Muscle of back (tissue), 11 donors: ENCODE data around the gene PDLIM5. TPM values are rescaled to one million over a fixed set of nuclear protein-coding genes. Genes with fewer than 3 reads are reported as not detected.
"Not testable (repeated sequence)": the region's sequence is repeated elsewhere in the genome, so short reads cannot be mapped to it uniquely, and the experiment has no call there.

Source experiments
- DNase-seq, 3 donors: peaks; one replicate each; pipeline versions ENCODE4 v3.0.0 to v3.0.0-alpha.2; 2013
- polyA plus RNA-seq, 10 donors: library from polyadenylated mRNA; unstranded; fragments of 120-200 nt; gene quantifications; one replicate each; pipeline ENCODE4 v1.2.1, GENCODE V29; 2013; ENCODE audit not compliant: insufficient read length in 10 of 10

The PDLIM5 gene
- polyA plus RNA-seq, 10 donors: 159 to 431 (median 284) TPM

DNA sequence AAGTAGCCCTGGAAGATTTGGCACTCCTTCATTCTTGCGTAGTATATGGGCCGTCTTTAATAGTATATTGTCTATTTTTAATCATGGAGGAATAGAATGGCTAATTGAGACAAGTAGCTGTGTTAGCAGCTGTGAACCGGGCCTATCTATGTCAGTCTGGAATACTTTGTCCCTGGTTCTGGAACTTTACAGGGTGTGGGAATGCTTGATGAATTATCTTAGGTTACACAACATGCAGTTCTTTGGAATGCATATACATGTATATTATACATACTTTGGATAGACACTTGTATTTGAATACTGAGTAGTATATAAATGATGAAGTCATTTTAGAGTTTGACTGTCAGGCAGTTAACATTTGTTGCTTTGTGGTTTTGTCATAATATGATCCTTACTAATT is 37.4 kb downstream of the PDLIM5 start:
- DNase-seq: no peak

DNA sequence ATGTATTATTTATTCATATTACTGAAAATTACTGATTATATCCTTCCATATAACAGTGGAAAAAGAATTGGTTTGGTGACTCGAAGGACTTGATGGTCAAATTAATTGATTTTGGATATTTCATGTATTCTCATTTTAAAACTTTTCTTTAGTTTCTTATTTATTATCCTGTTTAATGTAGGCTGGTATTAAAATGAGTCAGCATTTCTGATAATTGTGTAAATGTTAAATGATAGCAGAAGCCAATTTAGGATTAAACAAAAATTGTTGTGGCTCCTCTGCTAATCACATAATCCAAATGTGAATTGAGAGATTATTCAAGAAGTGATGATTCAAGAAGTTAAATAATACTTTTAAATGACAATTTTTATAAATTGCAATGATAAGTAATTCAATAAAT is 38.7 kb downstream of the PDLIM5 start:
- DNase-seq: no peak

DNA sequence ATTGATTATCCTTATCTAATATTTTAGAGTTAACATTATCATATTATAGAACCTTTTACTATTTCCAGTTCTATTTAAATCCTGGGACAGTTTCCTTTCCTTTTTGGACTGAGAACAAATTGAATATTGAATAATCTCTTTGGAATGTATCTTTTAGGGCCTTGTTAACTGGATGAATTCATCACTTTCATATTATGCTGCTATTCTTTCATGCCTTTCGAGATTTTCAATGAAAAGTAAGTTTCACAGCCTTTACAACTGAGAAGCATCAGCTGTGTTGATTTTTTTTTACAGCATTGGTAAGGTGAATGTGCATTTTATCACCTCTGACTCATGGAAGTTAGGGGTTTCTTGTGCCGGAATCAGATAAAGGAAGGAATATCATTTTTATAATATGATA is 39.6 kb downstream of the PDLIM5 start:
- DNase-seq: no peak

DNA sequence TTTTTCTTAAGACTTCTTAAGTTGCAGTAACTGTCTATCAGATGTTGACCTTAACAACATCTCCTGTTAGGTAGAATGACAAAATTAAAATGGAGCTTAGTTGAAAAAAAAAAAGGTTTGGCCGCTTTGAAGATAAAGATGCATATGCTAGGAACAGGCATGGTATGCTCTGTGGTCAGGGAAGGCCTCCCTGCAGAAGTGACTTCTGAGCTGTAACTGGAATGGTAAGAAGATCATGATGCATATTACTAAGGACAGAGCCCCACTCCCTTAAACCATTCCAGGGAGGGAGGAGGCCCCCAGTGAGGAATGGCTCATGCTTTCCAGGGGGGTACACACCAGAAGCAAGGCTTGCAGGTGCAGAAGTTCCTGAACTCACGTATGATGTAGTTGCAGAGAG is 43.7 kb downstream of the PDLIM5 start:
- no peak for DNase-seq

DNA sequence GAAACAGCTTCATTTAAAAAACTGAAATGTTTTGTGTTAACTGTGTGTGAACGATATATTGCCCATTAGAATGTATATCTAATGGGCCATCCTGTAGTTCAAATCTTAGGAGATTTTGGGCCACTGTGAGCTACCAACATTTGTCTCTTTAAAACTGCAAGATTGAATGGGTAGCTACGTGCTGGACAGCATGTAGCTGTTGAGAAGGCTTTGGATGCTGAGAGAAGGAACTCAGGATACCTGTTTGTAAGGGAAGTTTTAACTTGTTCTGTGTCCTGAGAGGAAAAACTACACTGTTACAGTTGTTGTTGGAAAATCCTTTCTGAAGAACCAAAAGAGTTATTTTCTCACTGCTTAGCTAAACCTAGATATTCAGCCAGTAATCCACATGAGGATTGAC is 45.9 kb downstream of the PDLIM5 start:
- DNase-seq: peak in 1 of 3 donors; percentile 26

DNA sequence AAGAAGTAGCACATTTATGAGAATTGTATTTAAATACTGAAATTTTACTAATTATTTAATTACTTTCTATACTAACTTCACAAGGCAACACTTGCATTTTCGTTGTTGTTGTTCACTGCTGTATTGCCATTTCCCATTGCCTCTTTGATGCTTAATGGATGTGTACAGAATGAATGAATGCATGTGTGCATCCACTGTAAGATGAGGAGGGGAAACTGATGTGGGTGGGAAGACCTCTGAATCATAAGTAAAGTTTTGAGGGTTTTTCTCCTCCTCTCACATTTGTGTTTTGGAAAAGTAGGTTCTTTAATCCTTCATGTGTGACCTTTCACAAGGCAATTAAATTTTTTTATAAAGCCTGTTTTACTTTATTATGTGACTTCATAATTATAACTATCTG is 46.8 kb downstream of the PDLIM5 start:
- no peak for DNase-seq

DNA sequence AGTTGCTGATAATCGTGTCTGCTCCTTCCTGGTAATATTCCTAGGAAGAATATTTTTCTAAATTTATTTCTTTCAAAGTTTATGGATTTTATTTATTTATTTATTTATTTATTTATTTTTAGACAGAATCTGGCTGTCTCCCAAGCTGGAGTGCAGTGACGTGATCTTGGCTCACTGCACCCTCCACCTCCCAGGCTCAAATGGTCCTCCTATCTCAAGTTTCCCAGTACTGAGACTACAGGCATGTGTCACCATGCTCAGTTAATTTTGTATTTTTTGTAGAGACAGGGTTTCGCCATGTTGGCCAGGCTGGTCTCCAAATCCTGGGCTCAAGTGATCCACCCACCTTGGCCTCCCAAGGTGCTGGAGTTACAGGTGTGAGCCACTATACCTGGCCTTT is 48.9 kb downstream of the PDLIM5 start:
- DNase-seq: no peak

DNA sequence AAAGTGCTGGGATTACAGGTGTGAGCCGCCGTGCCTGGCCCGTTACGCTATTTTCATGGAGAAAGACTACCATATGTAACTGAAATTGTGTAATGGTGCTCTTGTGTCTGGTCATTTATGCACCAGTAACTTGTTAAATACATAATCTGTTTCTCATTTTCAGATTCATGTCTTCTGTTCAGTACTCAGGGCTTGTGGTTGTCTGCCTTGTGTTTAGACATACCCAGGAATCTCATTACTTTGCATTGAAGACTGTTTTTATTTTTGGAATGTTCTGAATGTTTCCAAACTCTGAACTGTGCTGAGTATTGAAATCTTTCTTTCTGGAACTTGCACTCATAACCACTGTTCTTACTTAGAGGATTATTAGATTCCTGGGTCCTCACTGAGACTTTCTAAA is 52.8 kb downstream of the PDLIM5 start:
- DNase-seq: no peak

DNA sequence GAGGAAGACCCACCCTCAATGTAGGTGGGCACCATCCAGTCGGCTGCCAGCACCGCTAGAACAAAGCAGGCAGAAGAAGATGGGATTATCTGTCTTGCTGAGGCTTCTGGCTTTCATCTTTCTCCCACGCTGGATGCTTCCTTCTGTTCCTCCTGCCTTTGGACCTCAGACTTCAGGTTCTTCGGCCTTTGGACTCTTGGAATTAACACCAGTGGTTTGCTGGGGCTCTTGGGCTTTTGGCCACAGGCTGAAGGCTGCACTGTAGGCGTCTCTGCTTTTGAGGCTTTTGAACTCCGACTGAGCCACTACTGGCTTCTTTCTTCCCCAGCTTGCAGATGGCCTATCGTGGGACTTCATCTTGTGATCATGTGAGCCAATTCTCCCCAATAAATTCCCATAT is 55.1 kb downstream of the PDLIM5 start:
- DNase-seq: no peak

DNA sequence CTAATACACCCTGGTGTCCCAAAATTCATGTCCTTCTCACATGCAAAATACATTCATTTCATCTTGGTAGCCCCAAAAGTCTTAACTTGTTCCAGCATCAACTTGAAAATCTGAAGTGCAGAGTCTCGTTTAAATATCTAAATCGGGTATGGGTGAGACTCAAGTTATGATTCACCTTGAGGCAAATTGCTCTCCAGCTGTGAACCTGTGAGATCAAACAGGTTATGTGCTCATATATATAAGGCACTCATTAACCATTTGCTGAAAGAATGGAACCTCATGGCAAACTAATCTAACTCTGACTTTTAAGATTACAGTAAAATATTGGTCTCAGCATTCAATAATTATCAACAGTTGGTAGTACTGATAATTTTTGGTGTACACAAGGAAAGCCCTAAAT is 55.5 kb downstream of the PDLIM5 start:
- no peak for DNase-seq

DNA sequence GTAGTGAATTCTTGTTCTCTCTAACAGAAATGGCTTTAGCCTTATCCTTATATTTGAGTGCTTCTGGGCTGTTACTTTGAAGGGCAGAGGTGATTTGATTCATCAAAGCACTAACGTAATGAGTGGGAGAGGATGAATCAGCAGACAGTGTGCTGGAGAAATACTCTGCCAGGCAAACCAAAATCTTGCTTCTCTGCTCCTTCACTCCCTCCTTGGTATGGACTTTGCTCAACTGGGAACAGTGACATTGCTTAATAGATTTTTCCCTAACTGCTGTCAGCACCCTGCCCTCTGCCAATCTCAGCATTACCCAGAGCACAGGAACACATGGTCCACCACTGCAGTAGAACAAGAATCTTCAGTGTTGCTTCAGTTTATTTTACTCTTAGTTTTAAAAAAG is 56.0 kb downstream of the PDLIM5 start:
- peak in 2 of 3 donors; percentile 33 to 50 for DNase-seq

DNA sequence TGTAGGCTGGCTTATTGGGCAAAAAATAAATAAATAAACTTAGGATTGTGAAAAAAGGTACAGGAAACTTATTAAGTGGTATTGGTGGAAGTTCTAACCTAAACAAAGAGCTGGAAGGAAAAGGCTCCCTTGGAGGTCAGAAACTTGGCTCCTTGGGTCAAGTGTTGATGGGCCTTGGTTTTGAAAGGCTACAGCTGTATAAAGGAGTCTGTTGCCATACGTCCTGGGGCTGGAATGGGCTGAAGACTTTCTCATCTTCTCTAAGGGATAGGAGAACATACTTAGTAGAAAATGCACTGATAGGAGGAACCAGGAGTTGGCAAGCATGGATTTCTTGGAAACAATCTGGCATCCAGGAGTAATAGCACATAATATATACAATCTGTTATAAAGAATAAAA is 56.6 kb downstream of the PDLIM5 start:
- DNase-seq: peak in 1 of 3 donors; percentile 57

DNA sequence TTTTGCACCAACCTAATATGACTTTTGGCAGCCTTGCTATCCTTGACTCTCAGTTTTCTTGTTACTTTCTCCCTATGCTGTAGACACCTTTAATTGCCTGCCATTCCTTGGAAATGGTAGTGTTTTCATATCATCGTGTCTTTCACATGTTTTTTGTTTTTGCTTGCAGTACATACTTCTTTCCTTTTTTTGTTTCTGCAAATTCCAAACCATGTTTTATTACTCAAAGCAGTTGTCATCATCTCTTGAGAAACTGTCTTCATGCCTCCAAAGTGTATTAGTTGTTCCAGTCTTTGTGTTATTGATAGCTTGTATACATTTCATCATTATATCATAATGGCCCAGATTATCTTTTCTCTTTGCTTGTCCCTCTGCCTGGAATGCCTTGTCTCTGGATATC is 57.1 kb downstream of the PDLIM5 start:
- DNase-seq: peak in 1 of 3 donors; percentile 43

DNA sequence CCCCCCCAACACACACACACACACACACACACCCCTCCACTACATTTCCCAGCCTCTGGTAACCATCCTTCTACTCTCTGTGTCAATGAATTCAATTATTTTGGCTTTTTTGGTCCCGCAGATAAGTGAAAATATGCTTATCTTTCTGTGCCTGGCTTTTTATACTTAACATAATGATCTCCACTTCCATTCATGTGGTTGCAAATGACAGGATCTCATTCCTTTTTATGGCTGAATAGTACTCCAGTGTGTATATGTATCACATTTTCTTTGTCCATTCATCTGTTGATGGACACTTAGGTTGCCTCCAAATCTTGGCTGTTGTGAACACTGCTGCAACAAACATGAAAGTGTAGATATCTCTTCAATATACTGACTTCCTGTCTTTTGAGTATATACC is 59.8 kb downstream of the PDLIM5 start:
- no peak for DNase-seq

DNA sequence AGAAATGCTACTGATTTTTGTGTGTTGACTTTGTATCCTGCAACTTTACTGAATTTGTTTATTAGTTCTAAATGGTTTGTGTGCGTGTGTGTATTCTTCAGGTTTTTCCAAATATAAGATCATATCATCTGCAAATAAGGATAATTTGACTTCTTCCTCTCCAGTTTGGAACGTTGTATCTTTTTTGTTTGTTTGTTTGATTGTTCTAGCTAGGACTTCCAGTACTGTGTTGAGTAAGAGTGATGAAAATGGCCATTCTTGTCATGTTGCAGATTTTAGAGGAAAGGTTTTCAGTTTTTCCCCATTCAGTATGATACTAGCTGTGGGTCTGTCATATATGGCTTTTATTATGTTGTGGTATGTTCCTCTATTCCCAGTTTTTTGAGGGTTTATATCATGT is 61.8 kb downstream of the PDLIM5 start:
- DNase-seq: not testable (repeated sequence)

DNA sequence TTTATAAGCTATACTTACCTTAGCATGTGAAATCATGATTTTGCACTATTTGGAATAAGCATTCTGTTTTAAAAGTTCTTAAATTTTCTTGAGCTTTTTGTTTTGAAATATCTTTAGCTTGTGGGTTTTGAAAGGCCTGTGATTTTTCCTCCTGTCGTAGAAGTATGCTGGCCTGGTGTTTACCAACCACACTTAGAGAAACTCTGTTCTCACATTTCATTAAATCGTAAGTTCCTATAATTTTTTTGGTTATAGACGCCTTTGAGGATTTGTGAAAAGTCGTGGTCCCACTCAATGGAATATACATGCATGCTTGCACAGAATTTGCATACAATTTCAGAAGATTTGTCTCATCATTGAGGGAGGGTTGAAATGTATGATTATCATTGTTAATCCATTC is 63.6 kb downstream of the PDLIM5 start:
- no peak for DNase-seq

DNA sequence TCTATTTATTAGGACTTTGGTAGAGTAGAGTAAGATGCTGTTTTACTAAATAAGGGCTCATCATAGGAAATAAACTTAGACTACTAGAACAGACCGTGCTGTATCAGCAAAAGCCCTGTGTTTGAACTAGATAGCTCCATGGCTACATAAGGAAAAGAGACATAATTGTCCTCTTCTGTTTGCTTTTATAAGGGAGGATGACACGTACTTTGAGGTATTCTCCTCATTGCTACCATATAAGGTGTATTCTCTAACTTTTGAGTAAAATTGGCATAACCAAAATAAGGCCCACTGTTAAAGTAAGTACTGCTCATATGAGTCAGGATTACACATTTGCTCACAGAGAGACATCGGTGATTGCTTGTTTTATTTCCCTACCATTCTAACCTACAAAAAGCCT is 64.3 kb downstream of the PDLIM5 start:
- peak in 1 of 3 donors; percentile 80 for DNase-seq

DNA sequence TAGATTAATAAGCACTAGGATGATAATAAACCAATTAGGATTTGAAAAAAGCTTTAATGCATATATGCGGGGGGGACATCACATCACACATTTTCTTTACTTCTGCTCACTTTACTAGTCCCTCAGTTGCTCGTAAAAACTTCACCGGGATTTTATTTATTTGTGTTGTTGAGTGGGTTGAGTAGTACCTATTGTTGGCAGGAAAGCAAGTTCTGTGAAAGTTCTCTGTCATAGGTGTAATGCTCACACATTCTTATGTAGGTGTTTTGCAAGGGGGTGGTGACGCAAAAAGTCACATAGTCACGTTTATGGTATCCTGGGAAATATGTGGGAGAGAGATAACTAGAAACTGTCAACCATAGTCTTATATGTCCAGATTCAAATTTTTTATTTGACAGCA is 65.3 kb downstream of the PDLIM5 start:
- no peak for DNase-seq

DNA sequence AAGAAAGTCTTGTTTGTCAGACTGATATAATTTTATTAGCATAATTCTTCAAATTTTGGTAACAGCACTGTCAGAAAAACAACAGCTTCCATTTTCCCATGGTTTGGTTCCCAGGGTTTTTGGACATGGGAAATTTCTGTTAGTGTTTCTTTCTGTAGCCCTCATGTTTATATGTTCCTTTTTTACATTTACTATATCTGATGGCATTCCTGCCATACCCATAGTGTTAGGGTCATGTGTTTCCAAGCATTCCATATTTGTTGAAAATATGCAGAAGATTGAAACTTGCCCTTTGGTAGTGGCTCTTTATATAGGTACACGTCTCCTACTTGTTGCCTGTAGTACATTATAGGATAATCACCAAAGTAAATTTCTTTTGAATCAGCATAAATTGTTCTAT is 65.8 kb downstream of the PDLIM5 start:
- DNase-seq: no peak

DNA sequence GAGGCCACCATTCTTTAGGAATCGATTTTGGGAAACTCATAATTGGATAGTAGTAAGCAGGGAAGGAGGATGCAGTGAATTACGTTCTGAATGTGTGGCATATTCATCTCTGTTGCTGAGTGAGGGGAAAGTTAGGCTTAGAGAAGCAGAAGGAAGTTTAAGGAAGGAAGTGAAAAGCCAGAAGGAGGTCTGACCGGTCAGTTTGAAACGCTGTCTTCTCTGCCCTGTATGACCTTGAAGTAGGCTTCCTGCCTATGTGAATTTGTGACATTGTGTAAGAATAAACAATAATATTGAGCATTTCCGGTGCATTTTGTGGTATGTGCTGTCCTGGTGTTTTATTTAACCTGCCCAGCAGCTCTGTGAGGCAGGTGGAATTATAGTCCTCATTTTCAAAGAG is 67.3 kb downstream of the PDLIM5 start:
- no peak for DNase-seq

DNA sequence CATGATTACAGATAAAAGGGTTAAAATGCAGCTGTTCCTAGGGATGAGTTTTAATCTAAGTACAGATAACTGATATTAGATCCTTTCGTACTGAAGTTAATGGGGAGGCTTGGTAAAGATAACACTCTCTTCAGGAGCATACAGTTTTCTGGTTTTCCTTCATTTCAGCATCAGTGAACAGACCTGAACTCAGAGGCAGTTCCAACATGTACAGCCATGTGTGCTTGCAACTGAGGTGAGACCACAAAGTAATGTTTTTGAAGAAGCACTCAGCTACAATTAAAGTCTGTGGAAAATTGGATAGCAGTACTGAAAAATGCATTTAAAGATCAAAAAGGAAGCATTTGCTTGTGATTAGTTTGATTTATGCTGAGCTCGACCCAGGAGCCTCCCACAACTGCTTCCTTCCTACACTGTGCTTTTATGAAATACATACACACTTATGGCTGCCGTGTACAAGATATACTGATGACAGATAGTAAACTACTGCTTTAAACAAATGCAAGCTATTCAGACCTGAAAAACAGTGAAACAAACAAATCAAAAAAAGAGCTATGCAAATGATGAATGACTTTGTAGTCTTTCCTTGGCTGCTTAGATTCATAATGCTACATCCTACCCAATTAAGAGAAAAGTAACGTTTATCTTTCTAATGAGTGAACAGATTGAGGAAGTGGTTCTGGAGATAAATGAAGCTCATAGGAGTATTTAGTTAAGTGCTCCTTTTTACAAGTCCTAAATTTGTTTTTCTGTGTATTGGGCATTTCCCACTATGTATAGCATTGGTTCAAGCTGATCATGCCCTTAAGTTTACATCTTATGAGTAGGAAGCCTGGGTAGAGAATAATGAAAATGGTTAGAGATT is 68.4 kb downstream of the PDLIM5 start:
- no peak for DNase-seq

DNA sequence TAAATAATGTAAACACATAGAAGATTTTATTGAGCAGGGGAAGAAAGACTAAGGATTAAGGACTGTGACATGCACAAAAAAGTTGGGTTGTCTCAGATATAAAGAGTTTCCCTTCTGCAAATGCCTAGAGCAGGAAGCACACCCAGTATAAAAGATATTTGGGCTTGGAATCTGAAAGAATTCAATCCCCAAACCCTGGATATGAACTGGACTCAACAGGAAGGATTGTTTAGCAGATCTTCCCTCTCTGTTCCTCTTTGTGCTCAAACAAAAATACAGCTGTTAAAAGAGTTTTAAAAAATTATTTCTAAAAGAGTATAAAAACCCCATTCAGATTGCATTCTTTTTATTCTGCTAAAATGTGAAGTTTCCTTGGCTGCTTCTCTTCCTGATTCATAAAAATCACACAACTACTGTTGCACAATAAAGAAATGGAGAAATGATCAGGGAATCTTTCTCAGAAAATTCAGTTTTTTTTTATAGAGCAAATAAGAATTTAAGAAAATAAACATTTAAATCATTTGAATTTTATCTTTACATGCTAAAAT is 71.4 kb downstream of the PDLIM5 start:
- DNase-seq: no peak

DNA sequence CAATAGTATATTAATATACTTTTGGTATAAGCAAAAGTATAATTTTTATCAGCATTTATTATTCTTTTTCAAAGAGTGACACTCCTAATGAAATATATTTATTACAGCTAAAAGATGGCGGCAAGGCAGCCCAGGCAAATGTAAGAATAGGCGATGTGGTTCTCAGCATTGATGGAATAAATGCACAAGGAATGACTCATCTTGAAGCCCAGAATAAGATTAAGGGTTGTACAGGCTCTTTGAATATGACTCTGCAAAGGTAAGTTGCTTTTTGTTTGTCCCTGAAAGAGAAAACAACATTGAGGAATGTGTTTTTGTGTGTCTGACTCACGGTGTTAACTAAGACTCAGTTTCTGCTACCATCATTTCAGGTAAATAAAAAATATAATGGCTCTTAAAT is 71.9 kb downstream of the PDLIM5 start:
- no peak for DNase-seq
